IPS-NIHi11 (cell line): ENCODE measurements around the gene PYCARD.
"Not testable (repeated sequence)": the region's sequence is repeated elsewhere in the genome, so short reads cannot be mapped to it uniquely, and the experiment has no call there.

Source experiments
- DNase-seq: peaks from one replicate; pipeline ENCODE4 v3.0.0; 2012; ENCODE audit warnings: mixed read lengths, low spot score

PYCARD gene

GRCh38 chr16:31190818-31191444, 11.6 kb downstream of the PYCARD start:
- no peak for DNase-seq

GRCh38 chr16:31190061-31190460, 12.5 kb downstream of the PYCARD start:
- no peak for DNase-seq

- no peak for DNase-seq
Measured at GRCh38 chr16:31189412-31189778, 13.2 kb downstream of the PYCARD start.

GRCh38 chr16:31188450-31189411, 13.8 kb downstream of the PYCARD start:
- DNase-seq = no peak

GRCh38 chr16:31187808-31188189, 14.8 kb downstream of the PYCARD start:
- no peak for DNase-seq

- no peak for DNase-seq
Measured at GRCh38 chr16:31186930-31187807, 15.4 kb downstream of the PYCARD start.

- DNase-seq = no peak
Measured at GRCh38 chr16:31186176-31186575, 16.4 kb downstream of the PYCARD start.

GRCh38 chr16:31185339-31185738, 17.2 kb downstream of the PYCARD start:
- no peak for DNase-seq

- no peak for DNase-seq
Measured at GRCh38 chr16:31184888-31185287, 17.7 kb downstream of the PYCARD start.

- DNase-seq = no peak
Measured at GRCh38 chr16:31183432-31184428, 18.8 kb downstream of the PYCARD start.

- no peak for DNase-seq
Measured at GRCh38 chr16:31182391-31182790, 20.2 kb downstream of the PYCARD start.

GRCh38 chr16:31181102-31181830, 21.3 kb downstream of the PYCARD start:
- no peak for DNase-seq

- DNase-seq = peak; percentile 97
Measured at GRCh38 chr16:31179747-31180459, 22.7 kb downstream of the PYCARD start, which contains the start of gene FUS. TSS of gene FUS (plus strand) at chr16:31180139. CDS start at chr16:31180215, 76 bp downstream.

GRCh38 chr16:31179219-31179746, 23.3 kb downstream of the PYCARD start:
- no peak for DNase-seq

GRCh38 chr16:31177136-31177535, 25.4 kb downstream of the PYCARD start:
- DNase-seq = no peak

GRCh38 chr16:31170048-31170447, 32.5 kb downstream of the PYCARD start:
- not testable (repeated sequence) for DNase-seq

GRCh38 chr16:31168848-31169247, 33.7 kb downstream of the PYCARD start:
- no peak for DNase-seq

- no peak for DNase-seq
Measured at GRCh38 chr16:31167315-31167714, 35.2 kb downstream of the PYCARD start.

- no peak for DNase-seq
Measured at GRCh38 chr16:31157136-31157535, 45.4 kb downstream of the PYCARD start.
